NOMO-1 (cell line): ENCODE measurements around the gene ERC2.

Experiments used
- DNase-seq, 2 experiments: peaks; one replicate each; lab custom pipeline; 2025; ENCODE audit not compliant: unreplicated experiment in 2 of 2; lab: John Stamatoyannopoulos, UW

The ERC2 gene

DNA sequence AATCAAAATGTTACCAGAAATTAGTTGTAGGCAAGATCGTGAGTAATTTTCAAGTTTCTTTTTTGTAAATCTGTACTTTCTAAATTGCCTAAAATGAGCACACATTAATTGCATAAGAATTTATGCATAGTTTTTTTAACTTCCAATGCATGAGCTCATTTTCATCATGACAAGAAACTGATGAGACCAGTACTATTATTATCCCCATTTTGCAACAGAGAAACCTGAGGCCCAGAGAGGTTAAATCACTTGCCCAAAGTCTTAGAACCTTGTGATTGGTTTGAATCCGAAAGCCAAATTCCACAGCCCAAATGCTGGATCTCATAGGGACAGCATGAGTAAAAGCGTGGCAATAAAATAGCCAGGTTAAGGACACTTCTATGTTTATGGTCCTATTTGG lies 274.7 kb downstream of the ERC2 start:
- no peak for DNase-seq

- DNase-seq: no peak
These were observed 276.3 kb downstream of the ERC2 start for GRCh38 chr3:56192001-56192400.

DNA sequence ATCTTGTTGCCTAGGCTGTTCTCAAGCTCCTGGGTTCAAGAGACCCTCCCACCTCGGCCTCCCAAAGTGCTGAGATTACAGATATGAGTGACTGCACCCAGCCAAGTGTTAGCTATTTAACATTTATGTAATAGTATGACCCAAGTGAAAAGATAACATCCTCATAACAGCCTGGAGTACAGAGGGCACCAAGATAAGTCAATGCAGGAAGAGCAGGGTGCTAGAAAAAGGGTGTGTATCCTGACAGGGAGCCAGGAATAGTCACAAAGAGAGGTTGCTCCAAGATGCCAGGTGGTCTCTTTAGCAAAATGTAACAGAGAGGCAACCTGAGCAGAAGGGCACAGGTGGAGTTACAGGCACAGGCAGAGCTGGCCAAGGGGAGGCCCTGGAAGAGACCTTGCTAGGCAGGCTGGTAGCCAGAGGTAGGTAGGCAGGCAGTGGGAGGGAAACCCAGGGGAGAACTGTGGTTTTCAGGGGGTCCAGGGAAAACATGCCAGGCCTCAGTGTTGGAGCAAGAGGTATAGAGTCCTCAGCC lies 277.4 kb downstream of the ERC2 start:
- DNase-seq: no peak

GRCh38 chr3:56190130-56190529 lies 278.1 kb downstream of the ERC2 start:
- DNase-seq: no peak

- no peak for DNase-seq
These were observed 278.7 kb downstream of the ERC2 start for GRCh38 chr3:56189536-56189935.

DNA sequence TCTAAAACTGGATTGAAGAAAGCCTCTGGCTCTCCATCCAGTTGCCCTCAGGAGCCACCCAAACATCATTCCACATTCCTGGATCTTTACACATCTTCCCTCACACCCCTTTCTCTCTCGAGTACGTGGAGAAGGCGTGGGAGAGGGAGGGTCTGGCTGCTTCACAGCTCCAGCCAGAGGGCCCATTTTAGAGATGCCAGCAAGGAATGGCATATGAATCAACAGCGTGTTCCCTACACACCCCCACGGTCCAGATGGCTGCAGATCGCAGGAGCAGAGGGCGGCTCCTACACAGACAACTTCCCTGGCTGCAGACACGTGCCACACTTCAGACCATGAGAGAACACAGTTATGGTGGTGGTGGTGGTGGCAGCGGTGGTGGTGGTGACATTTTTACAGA lies 280.1 kb downstream of the ERC2 start:
- no peak for DNase-seq

- no peak for DNase-seq
These were observed 281.2 kb downstream of the ERC2 start for GRCh38 chr3:56187051-56187450.

- no peak for DNase-seq
These were observed 282.4 kb downstream of the ERC2 start for GRCh38 chr3:56185827-56186226.

DNA sequence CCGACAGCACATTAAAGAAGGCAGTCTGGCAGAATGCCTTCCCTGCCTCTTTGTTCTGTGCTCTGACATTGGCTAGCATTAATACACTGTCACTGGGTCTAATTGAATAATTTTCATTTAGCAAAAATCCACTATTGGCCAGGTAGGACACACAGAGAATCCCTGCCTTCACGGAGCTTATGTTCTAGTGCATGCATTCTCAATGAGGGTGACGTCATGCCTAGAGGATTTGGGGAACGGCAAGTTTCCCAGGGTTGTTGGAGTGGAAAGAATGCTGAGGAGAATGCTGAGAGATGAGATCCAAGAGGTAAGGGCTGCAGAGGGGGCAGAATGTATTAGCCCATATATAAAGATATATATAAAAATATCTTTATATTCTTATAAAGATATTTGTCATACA lies 284.7 kb downstream of the ERC2 start:
- no peak for DNase-seq

- no peak for DNase-seq
These were observed 287.8 kb downstream of the ERC2 start for GRCh38 chr3:56180433-56180832.

DNA sequence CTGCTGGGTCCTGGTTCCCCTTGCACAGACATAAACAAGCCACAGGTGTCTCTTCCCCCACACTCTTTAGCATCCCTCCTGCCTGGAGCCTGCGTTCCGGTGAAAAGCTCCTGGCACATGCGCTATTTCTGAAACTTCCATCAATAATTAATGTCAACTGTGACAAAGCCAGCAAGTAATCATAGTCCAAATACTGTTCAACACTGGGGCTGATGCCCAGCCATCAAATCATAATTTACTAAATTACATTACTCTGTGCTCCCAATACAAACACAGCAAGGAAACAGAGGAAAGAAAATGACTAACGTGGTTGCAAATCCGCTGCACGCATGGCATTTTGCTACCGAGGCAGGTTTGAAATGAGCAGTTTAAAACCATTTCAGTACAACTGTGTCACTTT lies 294.7 kb downstream of the ERC2 start:
- DNase-seq: no peak

DNA sequence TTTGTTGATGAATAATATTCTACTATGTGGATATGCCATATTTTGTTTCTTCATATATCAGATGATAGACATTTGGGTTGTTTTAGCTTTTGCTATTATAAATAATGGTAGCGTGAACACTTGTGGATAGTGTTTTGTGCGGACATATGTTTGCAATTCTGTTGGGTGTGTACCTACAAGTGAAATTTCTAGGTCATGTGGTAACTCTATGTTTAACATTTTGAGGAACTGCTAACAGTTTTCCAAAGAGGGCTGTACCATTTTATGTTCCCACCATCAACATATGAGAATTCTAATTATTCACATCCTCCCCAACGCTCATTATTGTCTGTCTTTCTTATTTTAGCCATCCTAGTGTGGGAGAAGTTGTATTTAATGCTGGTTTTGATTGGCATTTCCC lies 303.8 kb downstream of the ERC2 start:
- no peak for DNase-seq

DNA sequence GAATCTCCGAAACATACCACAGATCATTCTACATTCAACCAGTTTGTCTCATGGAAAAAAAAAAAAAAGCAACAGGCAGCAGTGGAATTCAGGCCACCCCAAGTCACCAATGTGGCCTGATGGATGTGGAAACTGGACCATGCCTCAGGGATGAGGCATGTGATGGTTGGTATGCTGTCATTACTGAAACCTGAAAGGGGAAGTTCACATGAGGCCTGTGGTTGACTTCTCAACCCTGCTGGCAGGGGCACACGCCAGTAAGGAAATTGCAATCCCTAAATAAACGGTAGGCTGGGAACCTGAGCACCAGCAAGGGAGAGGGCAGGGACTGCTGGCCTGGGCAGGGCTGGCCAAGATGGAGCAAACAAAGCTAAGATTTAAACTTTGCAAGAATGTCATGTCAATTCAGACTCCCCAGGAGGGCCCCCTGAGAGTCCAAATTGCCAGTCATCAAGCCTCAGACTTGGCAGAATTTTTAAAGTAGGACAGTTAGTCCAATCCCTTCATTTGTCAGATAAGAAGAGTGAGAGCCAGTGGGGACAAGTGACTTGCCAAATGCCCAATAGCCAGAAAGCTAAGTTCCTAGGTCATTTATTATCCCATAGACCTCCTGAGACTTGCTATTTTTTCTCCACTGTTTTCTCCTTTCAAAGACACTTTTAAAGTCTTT lies 310.4 kb downstream of the ERC2 start:
- DNase-seq: peak; percentile 78 to 91

GRCh38 chr3:56154297-56154696 lies 314.0 kb downstream of the ERC2 start:
- no peak for DNase-seq

GRCh38 chr3:56147354-56147753 lies 320.9 kb downstream of the ERC2 start:
- no peak for DNase-seq

DNA sequence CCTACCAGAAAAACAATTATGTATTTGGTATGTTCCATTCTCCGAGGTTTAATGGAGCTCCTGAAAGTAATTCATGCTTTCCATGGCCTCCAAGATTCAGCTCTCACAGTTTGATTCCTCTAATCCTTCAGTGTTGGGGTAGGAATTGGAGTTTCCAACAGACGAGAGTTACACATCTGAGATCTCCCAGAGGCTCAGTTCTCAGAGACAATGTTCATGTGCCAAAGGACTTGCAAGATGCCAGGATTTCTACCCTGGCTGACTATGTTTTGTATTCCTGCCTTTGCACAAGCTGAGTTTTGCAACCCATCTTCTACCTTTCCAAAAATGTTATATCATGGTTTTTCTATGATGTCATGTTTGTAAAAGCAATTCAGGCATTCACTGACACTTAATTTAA lies 322.9 kb downstream of the ERC2 start:
- DNase-seq: no peak

GRCh38 chr3:56144805-56145204 lies 323.5 kb downstream of the ERC2 start:
- no peak for DNase-seq

DNA sequence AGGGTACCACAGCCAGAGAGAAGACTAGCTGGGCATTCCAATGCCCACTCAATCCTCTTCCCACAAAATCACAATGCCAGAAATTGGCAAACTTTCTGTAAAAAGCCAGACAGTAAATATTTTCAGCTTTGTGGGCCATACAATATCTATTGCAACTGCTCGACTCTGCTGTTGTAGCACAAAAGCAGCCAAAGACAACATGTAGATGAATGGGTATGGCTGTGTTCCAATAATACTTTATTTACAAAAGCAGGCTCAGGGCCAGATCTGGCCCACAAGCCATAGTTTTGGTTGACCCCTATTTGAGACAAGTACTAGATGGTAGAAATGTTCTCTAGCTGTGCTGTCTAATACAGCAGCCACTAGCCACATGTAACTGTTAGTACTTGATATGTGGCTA lies 330.9 kb downstream of the ERC2 start:
- no peak for DNase-seq

DNA sequence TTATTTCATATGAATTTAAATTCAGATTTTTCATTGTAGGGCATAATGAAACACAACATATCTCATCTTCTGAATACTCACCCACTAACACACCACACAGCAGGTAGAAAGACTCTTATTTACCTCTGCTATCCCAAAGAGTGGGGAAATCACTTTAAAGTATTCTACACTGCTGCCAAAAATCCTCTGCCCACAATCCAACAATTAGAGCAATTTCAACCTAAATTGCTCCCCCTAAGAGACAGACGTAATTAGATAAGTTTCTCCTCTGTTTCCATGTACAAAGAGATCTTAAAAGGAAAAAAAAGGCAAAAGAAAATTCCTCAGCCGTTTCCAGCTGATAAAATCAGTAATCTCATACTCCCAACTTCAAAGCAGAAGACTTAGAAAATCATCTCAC lies 331.8 kb downstream of the ERC2 start:
- no peak for DNase-seq

DNA sequence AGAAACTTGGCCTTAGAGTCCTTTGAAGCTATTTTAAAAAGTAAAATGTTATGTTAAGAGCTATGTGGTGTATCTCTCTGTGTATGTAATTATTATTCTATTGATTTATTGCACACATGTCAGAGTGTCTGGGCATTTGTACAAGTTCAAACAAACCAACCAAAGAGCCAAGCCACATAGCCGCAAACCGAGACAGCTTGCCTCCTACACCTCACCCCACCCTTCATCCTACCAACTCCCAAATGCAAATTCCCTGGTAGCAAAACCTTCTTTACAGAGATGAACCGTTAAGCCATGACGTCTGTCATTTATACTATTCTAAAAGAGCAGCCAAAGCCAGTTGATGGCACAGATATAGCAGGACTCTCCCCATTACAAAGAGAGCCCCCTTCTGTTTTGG lies 332.3 kb downstream of the ERC2 start:
- no peak for DNase-seq

DNA sequence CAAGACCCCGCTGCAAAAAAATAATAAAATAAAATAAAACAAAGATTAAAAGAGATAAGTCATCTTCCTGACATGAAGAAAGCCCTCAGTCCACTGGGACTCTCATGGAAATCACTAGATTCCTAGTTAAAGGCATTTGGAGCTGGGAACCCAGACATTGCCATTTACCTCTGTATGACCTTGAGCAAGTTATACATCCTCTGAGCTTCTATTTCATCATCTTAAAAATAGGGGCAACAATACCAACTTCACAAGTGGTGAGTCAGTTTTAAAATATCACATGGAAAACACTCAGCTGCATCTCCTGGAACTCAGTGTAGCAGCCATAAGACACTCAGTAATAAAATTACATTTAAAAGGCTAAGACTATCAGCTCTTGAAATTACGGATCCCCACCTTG lies 334.8 kb downstream of the ERC2 start:
- no peak for DNase-seq

DNA sequence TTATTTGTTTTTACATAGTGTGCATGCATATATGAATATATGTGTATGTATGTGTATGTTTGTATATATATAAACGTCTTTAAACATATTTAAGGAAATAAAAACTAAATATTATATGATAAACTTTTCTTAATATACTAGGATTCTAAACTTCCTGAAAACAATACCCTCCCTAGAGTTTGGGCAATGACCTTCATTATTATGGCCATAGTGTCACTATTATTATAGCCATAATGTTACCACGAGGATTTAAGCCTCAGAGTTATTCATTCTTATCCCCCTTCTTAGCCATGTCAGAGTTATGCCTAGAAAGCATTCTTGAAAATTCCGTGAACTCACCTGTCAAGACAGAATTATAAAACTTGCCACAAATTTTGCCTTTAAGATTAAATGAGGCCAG lies 335.5 kb downstream of the ERC2 start:
- no peak for DNase-seq

DNA sequence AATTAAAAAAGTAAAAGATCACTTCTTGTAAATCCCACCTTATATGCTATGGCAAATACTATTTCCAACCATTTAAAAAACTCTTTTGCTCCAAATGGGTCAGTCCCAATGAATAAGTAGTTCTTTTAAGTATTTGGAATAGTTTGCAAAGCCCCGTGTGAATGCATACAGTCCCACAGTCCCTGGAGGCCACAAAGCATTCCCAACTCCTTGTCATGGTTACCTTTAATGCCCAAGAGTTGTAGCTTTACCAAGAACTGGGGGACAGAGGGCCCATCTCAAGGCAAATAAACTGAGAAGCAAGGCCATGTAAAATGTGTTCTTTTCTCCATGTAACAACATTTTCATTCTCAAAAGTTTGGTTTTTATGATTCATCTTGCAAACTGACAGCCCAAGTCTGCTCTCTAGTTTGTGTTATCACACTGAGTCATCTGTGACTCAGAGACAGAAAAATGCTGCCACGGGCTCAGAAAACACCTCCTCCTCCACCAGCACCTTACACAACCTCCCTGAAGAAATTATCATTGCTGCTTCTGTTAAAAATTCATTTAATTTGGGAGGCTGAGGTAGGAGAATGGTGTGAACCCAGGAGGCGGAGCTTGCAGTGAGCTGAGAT lies 336.2 kb downstream of the ERC2 start:
- DNase-seq: peak; percentile 79 to 90
